HepG2 (cell line): ENCODE data around the gene CARD16. TPM values are rescaled to one million over a fixed set of nuclear protein-coding genes. Genes with fewer than 3 reads are reported as not detected.

Source experiments
- FOXA1 ChIP-seq, 2 experiments: fragments of 450-650 bp in 1 of 2; sonication (generic) in 1 of 2; formaldehyde crosslinking in 1 of 2; IDR thresholded peaks; 2 replicates each; pipeline versions ENCODE4 v1.4.0 to v1.6.1; 2016 to 2020; ENCODE audit warnings: missing genetic modification reagents in 1 of 2
- HMG20B ChIP-seq: conservative IDR thresholded peaks from 2 replicates; pipeline ENCODE4 v1.6.1; 2016; ENCODE audit warnings: missing genetic modification reagents, missing compliant biosample characterization
- JUN ChIP-seq: sonication (generic); formaldehyde crosslinking; IDR thresholded peaks from 2 replicates; pipeline ENCODE4 v1.4.0; 2020; ENCODE audit warnings: mild to moderate bottlenecking, missing genetic modification reagents
- KLF15 ChIP-seq: sonication (generic); formaldehyde crosslinking; IDR thresholded peaks from 2 replicates; pipeline ENCODE4 v1.8.1; 2023; ENCODE audit warnings: borderline replicate concordance, mild to moderate bottlenecking, inconsistent platforms, missing genetic modification reagents, mixed read lengths
- MBD4 ChIP-seq: IDR thresholded peaks from 2 replicates; pipeline ENCODE4 v1.6.1; 2012; ENCODE audit warnings: low read length, inconsistent platforms, borderline replicate concordance
- NPAS2 ChIP-seq: sonication (generic); formaldehyde crosslinking; IDR thresholded peaks from 2 replicates; pipeline ENCODE4 v1.8.0; 2022; ENCODE audit warnings: mild to moderate bottlenecking, missing genetic modification reagents, borderline replicate concordance
- PAX8 ChIP-seq: sonication (generic); formaldehyde crosslinking; IDR thresholded peaks from 2 replicates; pipeline ENCODE4 v1.8.0; 2022; ENCODE audit warnings: mild to moderate bottlenecking, missing genetic modification reagents, borderline replicate concordance
- RBFOX2 ChIP-seq: fragments of 200-400 bp; formaldehyde crosslinking; IDR thresholded peaks from 2 replicates; pipeline ENCODE4 v1.6.1; 2017; ENCODE audit warnings: low read depth, mild to moderate bottlenecking, low read length
- REXO4 ChIP-seq: sonication (generic); formaldehyde crosslinking; IDR thresholded peaks from 2 replicates; pipeline ENCODE4 v1.8.0; 2022; ENCODE audit warnings: missing genetic modification reagents, mild to moderate bottlenecking, borderline replicate concordance
- SKI ChIP-seq: fragments of 450-650 bp; IDR thresholded peaks from one replicate; pipeline ENCODE4 v1.6.1; 2018; ENCODE audit warnings: mild to moderate bottlenecking; ENCODE audit not compliant: partially characterized antibody
- TOPORS ChIP-seq: sonication (generic); formaldehyde crosslinking; IDR thresholded peaks from 2 replicates; pipeline ENCODE4 v1.8.0; 2023; ENCODE audit warnings: mild to moderate bottlenecking, missing genetic modification reagents
- U2AF2 ChIP-seq: fragments of 200-400 bp; formaldehyde crosslinking; IDR thresholded peaks from 2 replicates; pipeline ENCODE4 v1.6.1; 2017; ENCODE audit warnings: low read depth, mild to moderate bottlenecking, low read length
- ZNF629 ChIP-seq: sonication (generic); formaldehyde crosslinking; conservative IDR thresholded peaks from 2 replicates; pipeline ENCODE4 v1.5.0; 2020; ENCODE audit warnings: missing genetic modification reagents
- ZNF816 ChIP-seq: sonication (generic); formaldehyde crosslinking; IDR thresholded peaks from 2 replicates; pipeline ENCODE4 v1.8.0; 2022; ENCODE audit warnings: missing genetic modification reagents, mild to moderate bottlenecking, borderline replicate concordance
- polyA plus RNA-seq, 8 experiments: library from polyadenylated mRNA; depleted of rRNA in 3 of 8; stranded (reverse) in 7 of 8; unstranded in 1 of 8; fragments of >200 nt; fragmentation: Illumina TruSeq in 4 of 8; extraction: Trizol in 4 of 8; gene quantifications; 2 replicates each; pipeline versions ENCODE4 v1.2.1 to v1.2.3, GENCODE V29; 2011 to 2016; ENCODE audit warnings: low read depth in 4 of 8, missing spikeins in 1 of 8, mixed read lengths in 1 of 8; ENCODE audit not compliant: insufficient read depth in 1 of 8
- total RNA-seq, 5 experiments: library from RNA; depleted of rRNA; stranded (reverse); fragments of >200 nt; fragmentation: Illumina TruSeq; extraction: Trizol; gene quantifications; 2 replicates each; pipeline ENCODE4 v1.2.3, GENCODE V29; 2016; ENCODE audit warnings: low read depth in 1 of 5
- TF ChIP-seq, protein P1 (sequence below): sonication (generic); formaldehyde crosslinking; IDR thresholded peaks from 2 replicates; pipeline ENCODE4 v1.5.1; 2020; ENCODE audit warnings: missing genetic modification reagents, mild to moderate bottlenecking, borderline replicate concordance
- TF ChIP-seq, protein P2 (sequence below): IDR thresholded peaks from 2 replicates; pipeline ENCODE4 v1.4.0; 2020; ENCODE audit warnings: mild to moderate bottlenecking, missing genetic modification reagents
- TF ChIP-seq, protein P3 (sequence below): IDR thresholded peaks from 2 replicates; pipeline ENCODE4 v1.6.1; 2016; ENCODE audit warnings: mild to moderate bottlenecking, missing biosample characterization, missing genetic modification reagents
- TF ChIP-seq, protein P4 (sequence below): sonication (generic); formaldehyde crosslinking; IDR thresholded peaks from 2 replicates; pipeline ENCODE4 v1.4.0; 2020; ENCODE audit warnings: missing genetic modification reagents
- TF ChIP-seq, protein P5 (sequence below): sonication (generic); formaldehyde crosslinking; IDR thresholded peaks from 2 replicates; pipeline ENCODE4 v1.9.0; 2021; ENCODE audit warnings: missing genetic modification reagents, borderline replicate concordance

CARD16 gene
- total and polyA plus RNA-seq, 2 of the 13 experiments (the other 11 are each of a cell fraction or from before 2014, with no cell fraction given) = 0.34 TPM; not detected in 1

DNA sequence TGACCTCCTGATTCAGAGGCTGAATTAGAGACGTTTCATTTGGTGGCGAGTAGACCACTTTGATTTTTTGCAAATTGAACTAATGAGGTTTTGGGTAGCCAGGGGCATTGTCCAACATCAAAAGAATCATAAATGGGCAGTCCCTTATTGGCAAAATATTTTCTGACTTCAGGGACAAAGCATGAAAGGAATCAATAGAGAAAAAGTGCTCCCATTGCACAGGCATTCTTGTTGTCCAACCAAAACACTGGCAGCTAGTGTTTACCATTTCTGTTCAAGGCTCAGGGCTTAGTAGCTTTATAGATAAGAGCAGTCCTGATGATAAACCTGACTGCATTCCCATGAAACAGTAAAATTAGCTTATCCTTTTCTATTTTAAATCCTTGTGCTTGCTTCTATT is 6.4 kb upstream of the CARD16 start (continued):
- TF ChIP-seq U2AF2 (no peak), ZNF629 (peak; percentile 86), ZNF816 (CRISPR knock-in tag) (no peak), MBD4 (no peak), RBFOX2 (no peak), REXO4 (no peak), JUN (CRISPR knock-in tag) (no peak; the same call in 1 of the 2 replicates), SKI (no peak), TOPORS (CRISPR knock-in tag) (no peak), FOXA1 (IDR thresholded peaks at IDR 0.05) (no peak), FOXA1 (CRISPR knock-in tag; IDR thresholded peaks at IDR 0.05) (peak; percentile 70), KLF15 (CRISPR knock-in tag) (no peak), HMG20B (CRISPR knock-in tag) (0 out of 2 replicates have a peak, but pooled peaks have one; percentile 25), PAX8 (CRISPR knock-in tag) (no peak), NPAS2 (CRISPR knock-in tag) (no peak)
- TF ChIP-seq, protein P1, sequence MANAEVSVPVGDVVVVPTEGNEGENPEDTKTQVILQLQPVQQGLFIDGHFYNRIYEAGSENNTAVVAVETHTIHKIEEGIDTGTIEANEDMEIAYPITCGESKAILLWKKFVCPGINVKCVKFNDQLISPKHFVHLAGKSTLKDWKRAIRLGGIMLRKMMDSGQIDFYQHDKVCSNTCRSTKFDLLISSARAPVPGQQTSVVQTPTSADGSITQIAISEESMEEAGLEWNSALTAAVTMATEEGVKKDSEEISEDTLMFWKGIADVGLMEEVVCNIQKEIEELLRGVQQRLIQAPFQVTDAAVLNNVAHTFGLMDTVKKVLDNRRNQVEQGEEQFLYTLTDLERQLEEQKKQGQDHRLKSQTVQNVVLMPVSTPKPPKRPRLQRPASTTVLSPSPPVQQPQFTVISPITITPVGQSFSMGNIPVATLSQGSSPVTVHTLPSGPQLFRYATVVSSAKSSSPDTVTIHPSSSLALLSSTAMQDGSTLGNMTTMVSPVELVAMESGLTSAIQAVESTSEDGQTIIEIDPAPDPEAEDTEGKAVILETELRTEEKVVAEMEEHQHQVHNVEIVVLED (CRISPR knock-in tag) = no peak
- TF ChIP-seq, protein P2, sequence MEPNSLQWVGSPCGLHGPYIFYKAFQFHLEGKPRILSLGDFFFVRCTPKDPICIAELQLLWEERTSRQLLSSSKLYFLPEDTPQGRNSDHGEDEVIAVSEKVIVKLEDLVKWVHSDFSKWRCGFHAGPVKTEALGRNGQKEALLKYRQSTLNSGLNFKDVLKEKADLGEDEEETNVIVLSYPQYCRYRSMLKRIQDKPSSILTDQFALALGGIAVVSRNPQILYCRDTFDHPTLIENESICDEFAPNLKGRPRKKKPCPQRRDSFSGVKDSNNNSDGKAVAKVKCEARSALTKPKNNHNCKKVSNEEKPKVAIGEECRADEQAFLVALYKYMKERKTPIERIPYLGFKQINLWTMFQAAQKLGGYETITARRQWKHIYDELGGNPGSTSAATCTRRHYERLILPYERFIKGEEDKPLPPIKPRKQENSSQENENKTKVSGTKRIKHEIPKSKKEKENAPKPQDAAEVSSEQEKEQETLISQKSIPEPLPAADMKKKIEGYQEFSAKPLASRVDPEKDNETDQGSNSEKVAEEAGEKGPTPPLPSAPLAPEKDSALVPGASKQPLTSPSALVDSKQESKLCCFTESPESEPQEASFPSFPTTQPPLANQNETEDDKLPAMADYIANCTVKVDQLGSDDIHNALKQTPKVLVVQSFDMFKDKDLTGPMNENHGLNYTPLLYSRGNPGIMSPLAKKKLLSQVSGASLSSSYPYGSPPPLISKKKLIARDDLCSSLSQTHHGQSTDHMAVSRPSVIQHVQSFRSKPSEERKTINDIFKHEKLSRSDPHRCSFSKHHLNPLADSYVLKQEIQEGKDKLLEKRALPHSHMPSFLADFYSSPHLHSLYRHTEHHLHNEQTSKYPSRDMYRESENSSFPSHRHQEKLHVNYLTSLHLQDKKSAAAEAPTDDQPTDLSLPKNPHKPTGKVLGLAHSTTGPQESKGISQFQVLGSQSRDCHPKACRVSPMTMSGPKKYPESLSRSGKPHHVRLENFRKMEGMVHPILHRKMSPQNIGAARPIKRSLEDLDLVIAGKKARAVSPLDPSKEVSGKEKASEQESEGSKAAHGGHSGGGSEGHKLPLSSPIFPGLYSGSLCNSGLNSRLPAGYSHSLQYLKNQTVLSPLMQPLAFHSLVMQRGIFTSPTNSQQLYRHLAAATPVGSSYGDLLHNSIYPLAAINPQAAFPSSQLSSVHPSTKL (CRISPR knock-in tag) = peak; percentile 89
- TF ChIP-seq, protein P3, sequence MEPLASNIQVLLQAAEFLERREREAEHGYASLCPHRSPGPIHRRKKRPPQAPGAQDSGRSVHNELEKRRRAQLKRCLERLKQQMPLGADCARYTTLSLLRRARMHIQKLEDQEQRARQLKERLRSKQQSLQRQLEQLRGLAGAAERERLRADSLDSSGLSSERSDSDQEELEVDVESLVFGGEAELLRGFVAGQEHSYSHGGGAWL (CRISPR knock-in tag) = no peak
- TF ChIP-seq, protein P4, sequence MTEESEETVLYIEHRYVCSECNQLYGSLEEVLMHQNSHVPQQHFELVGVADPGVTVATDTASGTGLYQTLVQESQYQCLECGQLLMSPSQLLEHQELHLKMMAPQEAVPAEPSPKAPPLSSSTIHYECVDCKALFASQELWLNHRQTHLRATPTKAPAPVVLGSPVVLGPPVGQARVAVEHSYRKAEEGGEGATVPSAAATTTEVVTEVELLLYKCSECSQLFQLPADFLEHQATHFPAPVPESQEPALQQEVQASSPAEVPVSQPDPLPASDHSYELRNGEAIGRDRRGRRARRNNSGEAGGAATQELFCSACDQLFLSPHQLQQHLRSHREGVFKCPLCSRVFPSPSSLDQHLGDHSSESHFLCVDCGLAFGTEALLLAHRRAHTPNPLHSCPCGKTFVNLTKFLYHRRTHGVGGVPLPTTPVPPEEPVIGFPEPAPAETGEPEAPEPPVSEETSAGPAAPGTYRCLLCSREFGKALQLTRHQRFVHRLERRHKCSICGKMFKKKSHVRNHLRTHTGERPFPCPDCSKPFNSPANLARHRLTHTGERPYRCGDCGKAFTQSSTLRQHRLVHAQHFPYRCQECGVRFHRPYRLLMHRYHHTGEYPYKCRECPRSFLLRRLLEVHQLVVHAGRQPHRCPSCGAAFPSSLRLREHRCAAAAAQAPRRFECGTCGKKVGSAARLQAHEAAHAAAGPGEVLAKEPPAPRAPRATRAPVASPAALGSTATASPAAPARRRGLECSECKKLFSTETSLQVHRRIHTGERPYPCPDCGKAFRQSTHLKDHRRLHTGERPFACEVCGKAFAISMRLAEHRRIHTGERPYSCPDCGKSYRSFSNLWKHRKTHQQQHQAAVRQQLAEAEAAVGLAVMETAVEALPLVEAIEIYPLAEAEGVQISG (CRISPR knock-in tag) = no peak
- TF ChIP-seq, protein P5, sequence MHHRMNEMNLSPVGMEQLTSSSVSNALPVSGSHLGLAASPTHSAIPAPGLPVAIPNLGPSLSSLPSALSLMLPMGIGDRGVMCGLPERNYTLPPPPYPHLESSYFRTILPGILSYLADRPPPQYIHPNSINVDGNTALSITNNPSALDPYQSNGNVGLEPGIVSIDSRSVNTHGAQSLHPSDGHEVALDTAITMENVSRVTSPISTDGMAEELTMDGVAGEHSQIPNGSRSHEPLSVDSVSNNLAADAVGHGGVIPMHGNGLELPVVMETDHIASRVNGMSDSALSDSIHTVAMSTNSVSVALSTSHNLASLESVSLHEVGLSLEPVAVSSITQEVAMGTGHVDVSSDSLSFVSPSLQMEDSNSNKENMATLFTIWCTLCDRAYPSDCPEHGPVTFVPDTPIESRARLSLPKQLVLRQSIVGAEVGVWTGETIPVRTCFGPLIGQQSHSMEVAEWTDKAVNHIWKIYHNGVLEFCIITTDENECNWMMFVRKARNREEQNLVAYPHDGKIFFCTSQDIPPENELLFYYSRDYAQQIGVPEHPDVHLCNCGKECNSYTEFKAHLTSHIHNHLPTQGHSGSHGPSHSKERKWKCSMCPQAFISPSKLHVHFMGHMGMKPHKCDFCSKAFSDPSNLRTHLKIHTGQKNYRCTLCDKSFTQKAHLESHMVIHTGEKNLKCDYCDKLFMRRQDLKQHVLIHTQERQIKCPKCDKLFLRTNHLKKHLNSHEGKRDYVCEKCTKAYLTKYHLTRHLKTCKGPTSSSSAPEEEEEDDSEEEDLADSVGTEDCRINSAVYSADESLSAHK (CRISPR knock-in tag) = no peak
